HepG2 (cell line): ENCODE measurements around the gene IL17C. TPM values are rescaled to one million over a fixed set of nuclear protein-coding genes. Genes with fewer than 3 reads are reported as not detected.

ENCODE experiments used
- AFF4 ChIP-seq: sonication (generic); formaldehyde crosslinking; IDR thresholded peaks from 2 replicates; pipeline ENCODE4 v1.4.0; 2020; ENCODE audit warnings: missing genetic modification reagents
- ARID3A ChIP-seq: IDR thresholded peaks from 2 replicates; pipeline ENCODE4 v1.6.1; 2012; ENCODE audit warnings: low read depth, low read length, improper control_type of control experiment
- ATF5 ChIP-seq: sonication (generic); formaldehyde crosslinking; IDR thresholded peaks from 2 replicates; pipeline ENCODE4 v1.4.0; 2020; ENCODE audit warnings: mild to moderate bottlenecking, low read depth, missing genetic modification reagents
- KMT2A ChIP-seq: sonication (generic); formaldehyde crosslinking; IDR thresholded peaks from 2 replicates; pipeline ENCODE4 v1.4.0; 2020; ENCODE audit warnings: missing genetic modification reagents
- MLX ChIP-seq: IDR thresholded peaks from 2 replicates; pipeline ENCODE4 v1.6.1; 2016
- NFYC ChIP-seq: IDR thresholded peaks from 2 replicates; pipeline ENCODE4 v1.6.1; 2016; ENCODE audit warnings: missing genetic modification reagents, missing compliant biosample characterization
- NR3C1 ChIP-seq: sonication (generic); formaldehyde crosslinking; IDR thresholded peaks from 2 replicates; pipeline ENCODE4 v1.4.0; 2020; ENCODE audit warnings: missing genetic modification reagents
- SRSF1 ChIP-seq: fragments of 200-400 bp; formaldehyde crosslinking; optimal IDR thresholded peaks from 2 replicates; pipeline ENCODE3; 2017; ENCODE audit warnings: mild to moderate bottlenecking, low read depth, low read length, moderate library complexity
- ZBTB33 ChIP-seq: sonication (generic); formaldehyde crosslinking; IDR thresholded peaks from 2 replicates; pipeline ENCODE4 v1.4.0; 2020; ENCODE audit warnings: missing genetic modification reagents
- ZBTB8A ChIP-seq: sonication (generic); formaldehyde crosslinking; IDR thresholded peaks from 2 replicates; pipeline ENCODE4 v1.4.0; 2020; ENCODE audit warnings: mild to moderate bottlenecking, low read depth, missing genetic modification reagents, borderline replicate concordance
- ZNF253 ChIP-seq: sonication (generic); formaldehyde crosslinking; IDR thresholded peaks from 2 replicates; pipeline ENCODE4 v1.8.0; 2022; ENCODE audit warnings: mild to moderate bottlenecking, missing genetic modification reagents, borderline replicate concordance
- ZNF30 ChIP-seq: sonication (generic); formaldehyde crosslinking; IDR thresholded peaks from 2 replicates; pipeline ENCODE4 v1.5.0; 2020; ENCODE audit warnings: mild to moderate bottlenecking, missing genetic modification reagents
- ZNF572 ChIP-seq: sonication (generic); formaldehyde crosslinking; IDR thresholded peaks from 2 replicates; pipeline ENCODE4 v1.5.1; 2020; ENCODE audit warnings: mild to moderate bottlenecking, missing genetic modification reagents
- ZNF576 ChIP-seq: sonication (generic); formaldehyde crosslinking; IDR thresholded peaks from 2 replicates; pipeline ENCODE4 v1.4.0; 2020; ENCODE audit warnings: mild to moderate bottlenecking, missing genetic modification reagents
- ZNF597 ChIP-seq: sonication (generic); formaldehyde crosslinking; IDR thresholded peaks from 2 replicates; pipeline ENCODE4 v1.5.0; 2020; ENCODE audit warnings: missing genetic modification reagents
- ZNF629 ChIP-seq: sonication (generic); formaldehyde crosslinking; conservative IDR thresholded peaks from 2 replicates; pipeline ENCODE4 v1.5.0; 2020; ENCODE audit warnings: missing genetic modification reagents
- ZNF652 ChIP-seq: IDR thresholded peaks from 2 replicates; pipeline ENCODE4 v1.6.1; 2016; ENCODE audit warnings: low read depth, borderline replicate concordance
- ZNF766 ChIP-seq: sonication (generic); formaldehyde crosslinking; IDR thresholded peaks from 2 replicates; pipeline ENCODE4 v1.5.0; 2020; ENCODE audit warnings: missing genetic modification reagents, borderline replicate concordance
- polyA plus RNA-seq, 8 experiments: library from polyadenylated mRNA; depleted of rRNA in 3 of 8; stranded (reverse) in 7 of 8; unstranded in 1 of 8; fragments of >200 nt; fragmentation: Illumina TruSeq in 4 of 8; extraction: Trizol in 4 of 8; gene quantifications; 2 replicates each; pipeline versions ENCODE4 v1.2.1 to v1.2.3, GENCODE V29; 2011 to 2016; ENCODE audit warnings: low read depth in 4 of 8, missing spikeins in 1 of 8, mixed read lengths in 1 of 8; ENCODE audit not compliant: insufficient read depth in 1 of 8
- total RNA-seq, 5 experiments: library from RNA; depleted of rRNA; stranded (reverse); fragments of >200 nt; fragmentation: Illumina TruSeq; extraction: Trizol; gene quantifications; 2 replicates each; pipeline ENCODE4 v1.2.3, GENCODE V29; 2016; ENCODE audit warnings: low read depth in 1 of 5

Gene IL17C
- total and polyA plus RNA-seq, 2 of the 13 experiments (the other 11 are each of a cell fraction or from before 2014, with no cell fraction given): not detected

- TF ChIP-seq ZNF253 (CRISPR knock-in tag) (no peak), ZNF30 (CRISPR knock-in tag) (no peak), ATF5 (CRISPR knock-in tag) (0 out of 2 replicates have a peak, but pooled peaks have one; percentile 51), ZBTB8A (CRISPR knock-in tag) (no peak), SRSF1 (no peak), KMT2A (CRISPR knock-in tag) (peak; percentile 56; the same call in 1 of the 2 replicates), ARID3A (no peak), ZNF576 (no peak), ZNF597 (CRISPR knock-in tag) (no peak), ZNF652 (CRISPR knock-in tag) (no peak), AFF4 (CRISPR knock-in tag) (no peak), ZNF766 (CRISPR knock-in tag) (no peak), ZBTB33 (peak; percentile 95), MLX (no peak), ZNF572 (CRISPR knock-in tag) (no peak), NFYC (CRISPR knock-in tag) (no peak), NR3C1 (no peak), ZNF629 (CRISPR knock-in tag) (0 out of 2 replicates have a peak, but pooled peaks have one; percentile 21)
Observed at GRCh38 chr16:88597856-88598491, 40.4 kb upstream of the IL17C start (continued).
